GM18499 (cell line): Measurements from ENCODE around the gene SCN5A.
"Not testable (repeated sequence)": the region's sequence is repeated elsewhere in the genome, so short reads cannot be mapped to it uniquely, and the experiment has no call there.

Experiments
- ATAC-seq: cut with Tn5 transposase; IDR thresholded peaks from one replicate; pipeline ENCODE4 v1.9.1; 2021; ENCODE audit warnings: moderate number of reproducible peaks; ENCODE audit not compliant: insufficient read depth, unreplicated experiment

The SCN5A gene

GRCh38 chr3:38581774-38582173 is 67.7 kb downstream of the SCN5A start:
- ATAC-seq: no peak

GRCh38 chr3:38580450-38581382 is 68.8 kb downstream of the SCN5A start:
- ATAC-seq: no peak

- no peak for ATAC-seq
These were observed 69.7 kb downstream of the SCN5A start for GRCh38 chr3:38579551-38580449.

DNA sequence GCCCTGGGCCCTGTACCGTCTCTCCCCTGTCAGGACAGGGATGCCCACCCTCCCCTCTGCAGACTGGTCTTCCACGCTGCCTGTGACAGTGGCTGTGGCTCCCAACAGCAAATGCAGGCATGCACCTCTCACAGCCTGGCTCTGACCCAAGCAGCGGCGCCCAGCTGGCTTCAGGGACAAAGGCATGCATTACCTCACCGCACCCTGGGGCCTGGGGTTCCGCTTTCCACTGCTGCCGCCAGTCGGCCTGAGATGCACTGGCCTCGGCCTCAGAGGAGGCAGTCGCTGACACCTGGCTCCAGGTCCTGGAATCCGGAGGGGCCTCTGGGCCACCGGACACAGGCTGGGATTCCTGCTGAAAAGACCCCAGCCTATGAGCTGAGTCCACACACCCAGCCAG is 70.3 kb downstream of the SCN5A start:
- no peak for ATAC-seq

DNA sequence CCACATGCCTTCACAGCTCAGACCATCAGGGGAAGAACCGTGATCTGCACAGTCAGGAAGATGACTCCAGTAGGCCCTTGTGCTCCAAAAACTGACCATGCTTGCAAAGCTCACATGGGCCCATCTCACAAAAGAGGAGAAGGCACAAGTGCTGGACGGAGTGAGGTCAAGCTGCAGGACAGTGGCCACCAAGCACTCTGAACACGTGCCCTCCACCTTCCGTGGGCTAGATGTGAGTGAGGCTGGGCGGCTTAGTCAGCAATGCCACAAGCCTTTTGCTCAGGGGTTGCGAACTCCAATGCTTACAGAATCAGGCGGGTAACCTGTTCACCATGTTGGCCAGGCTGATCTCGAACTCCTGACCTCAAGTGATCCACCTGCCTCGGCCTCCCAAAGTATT is 70.9 kb downstream of the SCN5A start:
- no peak for ATAC-seq

DNA sequence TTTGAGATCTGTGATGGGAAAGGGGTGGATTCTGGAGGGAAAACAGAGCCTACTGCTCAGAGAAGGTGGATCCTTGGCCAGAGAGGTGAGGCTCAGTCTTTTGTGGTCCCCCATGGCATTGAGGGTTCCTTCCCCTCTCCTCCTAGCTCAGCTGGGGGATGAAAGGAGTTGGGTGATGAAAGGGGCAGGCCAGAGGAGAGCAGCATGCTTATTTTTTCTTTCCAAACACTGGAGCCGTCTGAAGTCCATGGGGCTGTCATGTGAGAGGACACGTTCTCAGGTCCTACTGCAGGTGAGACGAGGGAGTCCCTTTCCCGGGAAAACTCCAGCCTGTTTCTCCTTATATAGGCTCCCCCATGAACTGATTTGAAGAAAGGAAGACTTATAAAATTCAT is 71.4 kb downstream of the SCN5A start:
- no peak for ATAC-seq

DNA sequence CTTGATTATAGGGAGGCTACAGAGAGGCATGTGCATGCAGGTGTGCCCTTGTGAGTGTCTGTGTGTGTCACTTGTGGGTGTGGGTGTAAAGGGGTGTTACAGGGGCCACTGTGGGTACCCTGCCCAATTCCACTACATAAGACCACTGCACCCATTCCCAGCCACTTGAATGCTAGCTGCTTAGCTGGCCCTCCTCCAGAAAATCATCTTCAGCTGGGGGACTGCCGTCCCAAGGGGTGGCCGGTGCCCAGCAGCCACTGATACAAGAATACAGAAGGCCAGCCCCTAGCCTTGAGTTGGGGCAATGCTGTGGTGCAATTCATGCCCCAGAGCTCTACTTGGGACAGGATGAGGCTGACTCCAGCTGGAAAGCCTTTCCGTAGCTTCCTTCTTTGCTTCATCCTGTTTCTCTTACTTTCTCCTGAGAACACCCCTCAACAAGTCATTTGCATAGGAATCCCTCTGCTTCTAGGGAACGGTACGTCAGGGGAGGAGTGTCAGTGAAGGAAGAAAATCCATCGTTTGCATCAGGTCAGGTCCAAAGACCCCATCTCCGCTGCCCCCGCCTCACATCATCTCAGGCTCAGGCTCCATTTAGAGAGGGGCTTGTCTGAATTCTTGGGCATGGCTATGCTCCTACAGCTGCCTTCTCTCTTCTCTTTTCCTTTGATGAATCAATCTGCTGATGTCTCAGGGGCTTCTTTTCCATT is 72.0 kb downstream of the SCN5A start:
- no peak for ATAC-seq

GRCh38 chr3:38576526-38577370 is 72.7 kb downstream of the SCN5A start:
- no peak for ATAC-seq

DNA sequence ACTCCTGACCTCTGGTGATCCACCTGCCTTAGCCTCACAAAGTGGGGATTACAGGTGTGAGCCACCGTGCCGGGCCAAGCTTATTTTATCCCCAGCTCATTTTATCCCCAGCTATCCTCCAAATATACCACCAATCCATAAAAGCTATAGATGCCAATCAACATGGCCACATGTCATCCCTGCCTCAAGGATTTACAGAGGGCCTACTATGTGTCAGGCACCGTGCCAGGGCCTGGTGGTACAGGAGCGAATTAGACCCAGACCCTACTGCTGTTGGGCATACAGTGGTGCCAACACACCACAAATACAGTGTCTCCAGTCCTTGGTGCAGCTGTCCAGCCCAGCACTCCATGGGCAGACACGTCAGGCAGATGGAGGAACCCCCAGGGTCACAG is 73.4 kb downstream of the SCN5A start:
- ATAC-seq: no peak

- ATAC-seq: no peak
These were observed 74.1 kb downstream of the SCN5A start for GRCh38 chr3:38575279-38575843.

DNA sequence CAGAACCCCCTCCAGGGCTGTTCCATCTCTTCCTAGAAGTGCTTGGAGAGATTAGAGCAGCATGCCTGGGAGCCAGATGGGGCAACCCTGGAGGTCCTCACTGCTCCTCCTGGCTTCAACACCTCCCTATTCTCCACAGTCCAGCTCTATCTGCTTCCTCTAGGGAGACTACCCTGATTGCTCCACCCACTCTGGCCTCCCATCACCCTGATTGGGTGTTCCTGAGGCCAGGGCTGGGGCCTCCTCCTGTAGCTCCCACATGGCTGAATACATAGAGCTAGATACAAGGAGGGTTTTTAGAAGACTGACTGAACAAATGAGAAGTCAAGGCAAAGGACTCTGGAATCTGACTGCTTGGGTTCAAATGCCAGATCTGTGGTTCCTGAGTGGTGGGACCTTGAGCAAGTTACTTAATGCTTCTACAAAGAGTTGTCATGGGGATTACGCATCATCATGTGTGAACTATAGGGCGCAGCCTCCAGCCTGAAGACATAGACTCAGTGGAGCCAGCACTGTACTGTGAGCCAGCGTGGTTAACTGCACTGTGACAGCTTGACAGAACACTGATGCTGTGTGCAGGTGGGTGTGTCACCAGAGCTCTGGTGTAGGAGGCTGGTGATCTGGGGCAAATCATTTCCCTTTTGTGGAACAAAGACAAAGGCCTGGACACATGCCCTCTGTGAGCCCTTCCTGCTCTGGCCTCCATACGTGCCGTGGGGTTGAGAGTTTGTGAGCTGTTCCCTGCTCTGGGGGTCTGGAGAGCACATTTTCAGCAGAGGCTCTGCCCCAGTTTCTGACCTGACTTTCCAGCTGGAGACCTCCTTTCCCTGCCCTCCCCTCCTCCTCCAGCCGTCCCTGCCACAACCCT is 74.8 kb downstream of the SCN5A start:
- no peak for ATAC-seq

- no peak for ATAC-seq
These were observed 75.9 kb downstream of the SCN5A start for GRCh38 chr3:38573556-38573955.

DNA sequence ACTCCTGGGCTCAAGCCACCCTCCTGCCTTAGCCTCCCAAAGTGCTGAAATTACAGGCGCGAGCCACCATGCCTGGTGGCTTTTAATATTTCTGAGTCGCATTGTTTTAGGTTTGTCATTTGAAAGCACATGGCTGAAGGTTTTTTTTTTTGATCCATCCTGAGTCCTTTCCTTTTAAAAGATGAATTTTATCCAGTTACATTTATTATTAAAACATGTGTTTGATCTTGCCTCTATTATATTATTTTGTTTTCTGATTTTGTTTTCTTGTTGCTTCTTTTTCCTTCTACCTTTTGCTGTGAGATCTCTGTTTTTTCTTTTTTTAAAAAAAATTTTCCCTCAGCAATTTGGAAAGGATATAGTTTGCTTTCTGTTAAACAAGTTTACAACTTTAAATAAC is 76.4 kb downstream of the SCN5A start:
- no peak for ATAC-seq

DNA sequence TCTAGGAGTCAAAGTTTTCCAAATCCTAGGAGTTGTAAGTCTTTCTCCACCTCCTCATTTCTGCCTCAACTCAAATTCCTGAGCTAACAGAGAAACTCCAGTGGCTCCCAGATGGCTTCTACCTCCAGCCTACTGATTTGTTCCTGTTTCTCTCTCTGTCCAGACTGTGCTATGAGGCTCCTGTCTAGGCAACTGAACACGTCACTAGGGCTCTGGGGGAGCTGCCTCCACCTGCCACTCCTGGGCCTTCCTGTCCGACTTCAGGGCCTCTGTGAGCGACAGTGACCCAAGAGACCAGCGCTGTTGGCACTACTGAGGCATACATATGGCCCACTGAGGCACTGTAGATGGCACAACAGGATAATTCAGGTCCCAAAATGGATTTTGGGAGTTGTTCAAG is 82.0 kb downstream of the SCN5A start:
- ATAC-seq: no peak

DNA sequence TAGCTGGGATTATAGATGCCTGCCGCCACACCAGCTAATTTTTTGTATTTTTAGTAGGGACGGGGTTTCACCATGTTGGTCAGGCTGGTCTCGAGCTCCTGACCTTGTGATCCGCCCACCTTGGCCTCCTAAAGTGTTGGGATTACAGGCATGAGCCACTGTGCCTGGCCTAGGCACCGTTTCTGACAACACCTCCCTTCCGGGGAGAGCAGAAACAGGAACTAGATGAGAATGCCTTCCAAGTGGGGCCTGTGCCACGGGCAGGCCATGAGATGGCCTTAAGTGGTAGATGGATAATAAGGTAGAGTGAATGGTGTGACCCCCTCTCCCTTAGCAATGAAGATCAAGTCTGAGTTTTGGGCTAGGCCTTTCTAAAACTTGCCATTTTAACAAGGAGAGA is 82.7 kb downstream of the SCN5A start:
- not testable (repeated sequence) for ATAC-seq

DNA sequence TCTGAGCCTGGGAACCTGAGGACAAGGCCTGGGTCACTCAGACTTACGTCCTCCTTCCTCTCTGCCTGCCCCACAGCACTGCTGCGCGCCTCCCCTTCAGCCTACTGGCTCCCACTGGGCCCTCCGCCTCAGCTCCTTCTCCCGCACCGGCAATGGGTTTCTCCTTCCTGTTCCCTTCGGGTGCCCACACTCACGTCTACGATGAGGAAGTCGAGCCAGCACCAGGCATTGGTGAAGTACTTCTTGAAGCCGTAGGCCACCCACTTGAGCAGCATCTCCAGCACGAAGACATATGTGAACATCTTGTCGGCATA is 83.3 kb downstream of the SCN5A start:
- no peak for ATAC-seq

GRCh38 chr3:38565339-38566214 is 83.9 kb downstream of the SCN5A start:
- no peak for ATAC-seq
